Astrocyte of the spinal cord (primary cell): ENCODE results near the gene NDFIP2.

ENCODE experiments used
- DNase-seq: peaks from one replicate; pipeline ENCODE4 v3.0.0; 2011; ENCODE audit warnings: low read depth, low spot score
- H3K4me3 ChIP-seq: 2 replicates; pipeline ENCODE4 v1.5.1; 2011; ENCODE audit warnings: low read depth, mild to moderate bottlenecking, low read length, moderate library complexity
- CTCF ChIP-seq: IDR thresholded peaks from 2 replicates; pipeline ENCODE4 v1.5.1; 2012; ENCODE audit warnings: low read depth, mild to moderate bottlenecking, low read length, inconsistent platforms
- in situ Hi-C: cut with HindIII; loops from 2 replicates; pipeline ENCODE4 v1.10.0; 2017; ENCODE audit warnings: low sequenced_read_pairs

NDFIP2 gene

GRCh38 chr13:79479882-79480281 lies 1.1 kb upstream of the NDFIP2 start:
- no peak for TF ChIP-seq CTCF
- in situ Hi-C loops: no loop called here
- no peak for DNase-seq
- no peak overlapping the region for H3K4me3 ChIP-seq

- H3K4me3 ChIP-seq: peak overlapping the region; percentile 80
- DNase-seq: no peak
- in situ Hi-C loops: no loop called here
- TF ChIP-seq CTCF: no peak
Observed at GRCh38 chr13:79481685-79482052, 714 bp downstream of the NDFIP2 start.

GRCh38 chr13:79482281-79482970 lies 1.5 kb downstream of the NDFIP2 start:
- H3K4me3 ChIP-seq: peak overlapping the region; percentile 80
- in situ Hi-C loops: no loop called here
- TF ChIP-seq CTCF: no peak
- peak; percentile 24 for DNase-seq

- peak; percentile 76 for DNase-seq
- in situ Hi-C loops: no loop called here
- no peak overlapping the region for H3K4me3 ChIP-seq
- no peak for TF ChIP-seq CTCF
Observed at GRCh38 chr13:79483086-79483706, 2.2 kb downstream of the NDFIP2 start.

DNA sequence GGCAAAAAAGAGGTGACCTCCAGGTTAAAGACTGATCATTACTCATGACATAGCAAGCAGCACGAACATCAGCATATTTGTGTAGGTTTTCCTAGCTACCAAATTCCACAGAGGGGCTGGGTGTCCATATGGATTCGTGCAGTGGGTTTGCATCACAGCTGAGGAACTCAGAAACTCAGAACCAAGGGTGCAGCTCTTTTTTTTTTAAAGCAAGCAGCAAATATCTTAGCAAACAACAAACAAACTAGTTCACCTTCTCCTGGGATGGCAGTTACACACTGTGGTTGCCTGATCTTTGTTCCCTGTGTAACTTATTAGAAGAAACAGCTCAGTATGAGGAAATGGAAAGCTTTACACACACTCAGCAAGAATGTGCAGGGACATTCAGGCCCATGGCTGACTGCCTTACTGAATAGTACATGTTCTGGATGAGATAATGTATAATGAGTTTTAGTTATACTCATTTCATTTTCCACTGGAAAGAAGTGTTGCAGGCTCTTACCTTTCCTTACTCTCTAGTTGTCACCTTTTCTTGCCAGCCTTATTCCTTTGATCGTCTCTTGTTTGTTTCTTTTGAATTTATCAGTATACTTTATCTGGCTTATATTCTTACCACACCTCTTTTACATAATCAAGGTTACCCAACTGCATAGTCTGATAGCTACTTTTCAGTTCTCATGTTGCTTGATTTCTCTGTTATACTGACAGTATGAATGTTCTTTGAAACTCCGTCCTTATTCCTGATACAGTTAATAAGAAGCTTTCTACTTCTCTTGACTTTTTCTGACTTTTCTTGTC lies 4.3 kb downstream of the NDFIP2 start:
- no peak for TF ChIP-seq CTCF
- DNase-seq: peak; percentile 86
- in situ Hi-C loops: no loop called here
- no peak overlapping the region for H3K4me3 ChIP-seq

- H3K4me3 ChIP-seq: no peak overlapping the region
- DNase-seq: no peak
- in situ Hi-C loops: no loop called here
- no peak for TF ChIP-seq CTCF
Observed at GRCh38 chr13:79486433-79487188, 5.7 kb downstream of the NDFIP2 start.
